Dedifferentiated amniotic fluid mesenchymal stem cell (primary cell): ENCODE data around the gene USP33.
"Not testable (repeated sequence)": the region's sequence is repeated elsewhere in the genome, so short reads cannot be mapped to it uniquely, and the experiment has no call there.

Source experiments
- DNase-seq: peaks from one replicate; pipeline ENCODE4 v3.0.0-alpha.2; 2016; ENCODE audit errors: extremely low spot score

USP33 gene

DNA sequence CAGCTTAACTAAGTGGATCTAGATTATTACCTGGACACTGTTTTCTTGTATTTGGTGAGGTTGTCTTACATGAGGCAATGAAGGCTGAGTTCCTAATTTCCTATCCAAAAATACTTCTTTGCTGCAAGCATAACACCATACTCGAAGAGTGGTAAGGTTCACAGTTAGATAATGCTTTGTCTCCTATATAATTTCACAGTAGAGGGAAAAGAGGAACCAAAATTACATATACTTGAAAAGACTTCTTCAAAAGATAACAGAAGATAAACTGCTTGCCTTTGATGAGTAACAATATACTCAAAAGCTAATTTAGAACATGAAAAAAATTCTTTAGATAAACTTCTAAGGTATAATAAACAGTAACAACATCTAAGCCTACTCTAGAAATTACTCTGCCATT is 20.4 kb downstream of the USP33 start:
- DNase-seq: no peak

DNA sequence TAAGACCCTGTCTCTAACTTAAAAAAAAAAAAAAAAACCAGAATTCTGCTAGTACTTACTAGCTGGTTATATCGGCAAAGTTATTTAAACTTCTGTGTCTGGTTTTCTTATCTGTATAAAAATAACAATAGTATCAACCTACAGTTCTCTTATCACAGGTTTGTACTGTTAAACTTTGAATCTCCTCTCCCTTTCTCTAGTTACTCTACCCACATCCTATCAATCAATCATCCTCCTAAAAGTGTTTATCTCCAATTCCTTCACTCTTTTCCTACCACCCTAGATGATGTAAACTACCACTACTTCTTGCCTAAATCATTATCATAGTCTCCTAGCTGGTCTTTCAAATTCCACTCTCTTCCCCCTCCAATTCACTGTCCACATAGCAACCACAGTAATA is 27.6 kb downstream of the USP33 start:
- DNase-seq: no peak

DNA sequence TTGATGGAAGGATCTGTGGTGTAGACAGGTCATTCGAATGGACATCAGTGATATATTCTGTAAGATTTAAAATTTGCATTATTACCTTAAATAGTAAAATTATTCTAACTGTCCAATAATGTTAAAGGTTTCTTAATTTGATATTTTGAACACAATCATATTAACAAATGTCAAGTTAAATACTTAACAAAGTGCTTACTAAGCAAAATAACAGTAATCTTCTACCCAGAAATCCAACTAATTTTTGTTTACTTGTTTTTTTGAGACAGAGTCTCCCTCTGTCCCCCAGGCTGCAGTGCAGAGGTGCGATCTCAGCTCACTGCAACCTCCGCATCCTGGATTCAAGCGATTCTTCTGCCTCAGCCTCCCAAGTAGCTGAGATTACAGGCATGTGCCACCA is 33.9 kb downstream of the USP33 start:
- DNase-seq: no peak

DNA sequence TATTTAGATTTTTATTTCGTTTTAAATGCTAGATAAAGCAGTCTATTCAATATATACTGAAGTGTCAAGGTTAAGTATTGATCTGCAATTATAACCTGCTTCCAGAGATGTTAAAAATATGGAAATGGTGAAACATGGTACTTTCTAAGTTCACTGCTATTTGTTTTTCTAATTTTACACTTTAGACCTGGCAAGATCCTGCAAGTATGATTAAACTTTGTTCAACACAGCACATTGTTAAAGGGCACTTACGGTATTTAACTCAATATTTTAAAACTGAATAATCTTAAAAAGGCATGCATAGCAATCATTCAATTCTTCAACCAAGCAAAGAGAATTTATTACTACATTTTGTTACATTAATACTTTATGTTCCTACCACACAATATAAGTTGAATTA is 41.5 kb downstream of the USP33 start:
- no peak for DNase-seq

DNA sequence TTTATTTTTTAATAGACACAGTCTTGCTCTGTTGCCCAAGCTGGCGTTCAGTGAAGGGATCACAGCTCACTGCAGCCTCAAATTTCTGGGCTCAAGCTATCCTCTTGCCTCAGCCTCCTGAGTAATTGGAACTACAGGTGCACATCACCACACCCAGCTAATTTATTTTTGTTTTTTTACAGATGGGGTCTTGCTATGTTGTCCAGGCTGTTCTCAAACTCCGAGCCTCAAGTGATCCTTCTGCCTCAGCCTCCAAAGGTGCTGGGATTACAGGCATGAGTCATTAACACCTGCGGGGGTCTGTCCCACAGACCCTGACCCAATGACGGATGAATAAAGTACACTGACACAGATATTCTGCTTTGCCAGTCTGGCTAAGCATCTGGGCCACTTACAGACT is 43.6 kb downstream of the USP33 start:
- DNase-seq: no peak

DNA sequence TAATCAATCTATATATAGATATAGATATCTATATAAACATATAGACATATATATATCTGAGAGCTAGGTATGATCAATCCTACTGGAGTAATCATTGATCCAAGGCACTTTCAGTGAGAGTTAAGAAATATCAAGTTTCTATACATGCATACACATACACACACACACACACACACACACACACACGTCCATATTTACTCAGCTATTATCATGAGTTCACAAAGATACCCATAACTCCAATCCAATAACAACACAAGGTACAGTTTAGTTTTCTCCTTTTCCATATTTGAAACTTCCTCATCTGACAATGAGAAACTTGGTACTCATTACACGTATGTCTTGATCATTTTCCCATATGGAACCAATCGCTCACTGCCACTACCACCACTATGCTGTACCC is 49.9 kb downstream of the USP33 start:
- DNase-seq: no peak

DNA sequence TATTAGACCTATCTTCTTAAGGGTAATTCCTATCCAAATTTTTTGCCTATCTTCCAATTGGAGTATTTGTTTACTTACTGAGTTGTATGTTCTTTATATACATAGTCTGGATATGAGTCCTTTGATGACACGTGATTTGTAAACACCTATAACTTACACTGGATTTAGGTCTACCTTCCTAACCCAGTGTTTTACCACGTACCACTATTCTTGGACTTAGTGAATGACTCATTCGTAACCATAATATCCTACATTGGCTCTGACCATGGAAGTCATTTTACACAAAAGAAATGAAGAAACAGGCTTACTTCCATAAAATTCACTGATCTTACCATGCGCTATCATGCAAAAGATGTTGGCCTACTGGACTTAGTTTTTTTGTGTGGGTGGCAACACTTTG is 53.3 kb downstream of the USP33 start:
- no peak for DNase-seq

DNA sequence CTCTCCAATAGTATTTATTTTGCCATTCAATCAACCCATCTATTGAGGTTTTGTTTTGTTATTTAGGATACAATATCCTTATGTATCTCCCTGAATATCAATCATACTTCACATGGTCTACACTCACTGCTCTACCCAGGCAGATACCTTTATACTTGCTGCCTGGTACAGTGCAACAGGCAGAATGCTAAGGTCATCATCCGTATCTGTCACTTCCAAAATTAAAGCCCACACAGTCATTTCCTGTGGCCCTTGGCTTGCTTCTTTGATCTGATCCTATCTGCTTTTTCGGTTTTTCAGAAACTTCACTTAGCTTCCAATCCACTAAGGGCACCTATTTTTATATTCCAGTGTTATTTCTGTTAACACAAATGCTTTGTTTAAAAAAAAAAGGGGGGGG is 54.9 kb downstream of the USP33 start:
- DNase-seq: no peak

DNA sequence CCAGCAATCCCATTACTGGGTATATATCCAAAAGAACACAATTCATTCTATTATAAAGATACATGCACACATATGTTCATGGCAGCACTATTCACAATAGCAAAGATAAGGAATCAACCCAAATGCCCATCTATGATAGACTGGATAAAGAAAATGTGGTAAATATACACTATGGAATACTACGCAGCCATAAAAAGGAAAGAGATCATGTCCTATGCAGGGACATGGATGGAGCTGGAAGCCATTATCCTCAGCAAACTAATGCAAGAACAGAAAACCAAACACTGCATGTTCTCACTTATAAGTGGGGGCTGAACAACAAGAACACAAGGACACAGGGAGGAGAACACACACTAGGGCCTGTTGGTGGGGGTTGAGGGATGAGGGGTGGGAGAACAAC is 60.0 kb downstream of the USP33 start:
- DNase-seq: not testable (repeated sequence)

DNA sequence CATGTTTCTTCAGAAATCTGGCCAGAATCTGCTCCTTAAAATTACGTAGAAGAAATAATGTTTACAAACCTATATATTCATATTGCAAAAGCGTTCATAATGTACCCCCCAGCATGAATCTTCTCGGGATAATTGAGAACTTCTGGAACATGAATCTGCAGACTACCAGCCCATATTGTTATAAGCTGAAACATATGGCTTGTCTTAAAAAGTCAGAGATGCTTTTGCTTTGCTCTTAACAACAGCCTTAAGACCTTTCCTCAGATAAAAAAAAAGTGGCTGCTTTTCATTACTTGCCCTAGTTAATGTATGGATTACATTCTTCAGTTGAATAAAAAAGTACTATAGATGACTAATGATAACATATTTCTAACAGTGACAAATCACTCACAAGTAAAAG is 62.2 kb downstream of the USP33 start:
- DNase-seq: no peak

DNA sequence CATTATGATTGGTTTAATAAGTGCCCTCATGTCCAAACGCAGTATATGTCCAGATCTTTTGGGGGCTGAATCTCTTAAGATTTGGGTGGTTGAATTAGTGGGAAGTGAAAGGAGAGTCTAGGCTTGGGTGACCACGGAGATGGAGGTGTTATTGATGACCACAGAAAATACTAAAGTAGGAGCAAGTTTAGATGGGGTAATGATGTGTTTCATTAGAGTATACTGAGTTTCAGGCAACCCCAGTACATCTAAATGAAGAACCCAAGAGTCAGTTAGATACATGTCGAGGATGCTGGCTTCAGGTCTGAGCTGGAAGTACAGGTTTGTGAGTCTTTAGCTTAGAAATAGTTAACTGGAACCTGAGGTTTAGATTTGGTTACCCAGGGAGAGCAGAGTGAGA is 70.7 kb downstream of the USP33 start:
- DNase-seq: no peak

DNA sequence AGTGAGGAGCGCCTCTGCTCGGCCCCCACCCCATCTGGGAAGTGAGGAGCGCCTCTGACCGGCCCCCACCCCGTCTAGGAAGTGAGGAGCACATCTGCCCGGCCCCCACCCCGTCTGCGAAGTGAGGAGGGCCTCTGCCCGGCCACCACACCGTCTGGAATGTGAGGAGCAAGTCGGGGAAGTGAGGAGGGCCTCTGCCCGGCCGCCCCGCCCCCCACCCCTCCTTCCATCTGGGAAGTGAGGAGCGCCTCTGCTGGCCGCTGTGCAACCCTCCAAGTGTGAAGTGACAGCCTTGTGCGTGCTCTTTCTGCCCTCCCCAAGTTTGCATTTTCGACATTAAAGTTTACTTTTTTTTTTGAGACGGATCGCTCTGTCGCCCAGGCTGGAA is 72.1 kb downstream of the USP33 start:
- no peak for DNase-seq

DNA sequence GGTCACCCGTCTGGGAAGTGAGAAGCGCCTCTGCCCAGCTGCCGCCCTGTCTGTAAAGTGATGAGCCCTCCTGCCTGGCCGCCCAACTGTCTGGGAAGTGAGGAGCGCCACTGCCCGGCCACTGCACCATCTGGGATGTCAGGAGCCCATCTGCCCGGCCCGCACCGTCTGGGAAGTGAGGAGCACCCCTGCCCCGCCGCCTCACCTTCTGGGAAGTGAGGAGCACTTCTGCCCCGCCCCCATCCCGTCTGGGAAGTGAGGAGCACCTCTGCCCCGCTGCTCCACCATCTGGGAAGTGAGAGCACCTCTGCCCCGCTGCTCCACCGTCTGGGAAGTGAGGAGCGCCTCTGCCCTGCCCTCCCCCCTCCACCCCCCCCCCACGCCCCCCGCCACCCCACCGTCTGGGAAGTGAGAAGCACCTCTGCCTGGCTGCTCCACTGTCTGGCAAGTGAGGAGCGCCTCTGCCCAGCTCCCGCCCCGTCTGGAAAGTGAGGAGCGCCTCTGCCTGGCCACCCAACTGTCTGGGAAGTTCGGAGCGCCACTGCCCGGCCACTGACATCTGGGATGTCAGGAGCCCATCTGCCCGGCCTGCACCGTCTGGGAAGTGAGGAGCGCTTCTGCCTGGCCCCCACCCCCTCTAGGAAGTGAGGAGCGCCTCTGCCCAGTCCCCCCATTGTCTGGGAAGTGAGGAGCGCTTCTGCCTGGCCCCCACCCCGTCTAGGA is 72.7 kb downstream of the USP33 start:
- DNase-seq: no peak

DNA sequence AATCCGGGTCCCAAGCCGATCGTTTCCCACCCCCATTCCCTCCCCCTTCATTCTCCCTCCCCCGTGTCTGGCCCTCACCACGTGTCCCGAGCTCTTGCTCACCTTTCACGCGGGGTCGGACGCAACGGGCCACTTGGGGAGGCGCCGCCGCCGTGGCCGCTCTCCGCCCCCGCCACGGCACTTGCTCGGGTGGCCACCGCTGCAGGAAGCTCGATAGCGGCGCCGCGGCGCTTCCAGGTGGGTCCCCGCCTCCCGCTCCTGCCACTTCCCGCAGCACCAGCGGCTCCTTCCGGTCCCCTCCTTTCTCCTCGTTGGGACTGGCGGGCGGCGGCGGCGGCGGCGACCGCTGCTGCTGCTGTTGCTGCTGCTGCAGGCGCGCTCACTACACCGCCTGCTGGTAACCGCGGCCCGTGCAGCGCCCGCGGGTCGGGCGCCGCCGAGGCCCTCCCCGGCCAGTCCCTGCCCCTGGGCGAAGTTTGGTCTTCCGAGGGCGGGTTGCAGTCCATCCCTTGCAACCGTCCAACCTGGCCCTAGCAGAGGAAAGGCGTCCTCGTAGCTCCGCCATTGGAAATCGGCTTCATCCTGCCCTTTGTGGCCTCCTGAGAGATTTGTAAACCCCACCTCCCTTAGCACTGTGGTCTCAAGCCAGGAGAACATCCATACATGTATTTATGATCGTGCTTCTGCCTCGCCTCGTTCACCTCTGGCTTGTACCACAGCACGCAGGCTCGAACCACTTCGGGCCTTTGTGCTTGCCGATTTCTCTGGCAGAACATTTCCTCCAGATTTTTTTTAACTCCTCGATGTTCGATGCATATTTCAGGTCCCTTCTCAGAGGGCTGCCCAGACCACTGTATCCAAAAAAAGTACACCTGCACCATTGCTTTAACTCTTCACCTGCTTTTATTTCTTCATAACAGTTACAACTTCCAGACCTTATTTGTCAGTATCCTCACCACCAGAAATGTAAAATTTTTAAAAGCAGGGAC is 76.2 kb downstream of the USP33 start:
- peak; percentile 86 for DNase-seq

DNA sequence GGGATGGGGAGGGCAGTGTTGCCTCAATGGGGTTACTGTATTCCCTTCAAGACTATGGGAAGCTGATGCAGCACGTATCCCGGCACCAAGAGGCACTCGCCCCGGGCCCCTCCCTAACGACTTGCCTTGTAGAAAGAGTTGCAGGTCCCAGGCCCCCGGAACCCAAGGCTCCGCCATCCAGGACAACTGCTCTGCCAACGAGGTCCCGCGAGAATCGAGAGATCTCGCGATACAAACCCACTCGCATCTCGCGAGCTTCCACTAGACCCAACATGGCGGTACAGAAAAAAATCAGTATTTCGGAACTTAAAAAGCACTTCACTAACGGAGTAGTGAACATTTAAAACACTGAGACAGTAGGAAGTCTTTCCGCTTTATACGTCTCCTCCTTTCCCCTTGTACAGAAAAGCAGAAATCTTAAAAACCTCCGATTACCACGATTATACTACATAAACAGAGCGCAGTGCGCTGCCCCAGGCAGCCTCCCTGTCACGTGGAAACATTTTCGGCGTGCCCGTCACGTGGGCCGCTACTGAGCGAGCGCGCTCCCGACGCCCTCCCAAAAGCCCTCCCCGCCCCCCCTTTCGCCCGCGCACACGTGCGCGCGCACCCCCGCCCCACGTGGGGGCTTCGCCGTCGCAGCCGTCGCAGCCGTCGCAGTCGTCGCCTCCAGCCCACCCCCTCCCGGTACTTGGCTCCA is 77.0 kb downstream of the USP33 start, which contains the start of gene ZZZ3:
ZZZ3 (minus strand) TSS at position 199 of the 700 bp plus-strand sequence. CDS start 49,304 bp downstream, outside the sequence.
- DNase-seq: peak; percentile 95

DNA sequence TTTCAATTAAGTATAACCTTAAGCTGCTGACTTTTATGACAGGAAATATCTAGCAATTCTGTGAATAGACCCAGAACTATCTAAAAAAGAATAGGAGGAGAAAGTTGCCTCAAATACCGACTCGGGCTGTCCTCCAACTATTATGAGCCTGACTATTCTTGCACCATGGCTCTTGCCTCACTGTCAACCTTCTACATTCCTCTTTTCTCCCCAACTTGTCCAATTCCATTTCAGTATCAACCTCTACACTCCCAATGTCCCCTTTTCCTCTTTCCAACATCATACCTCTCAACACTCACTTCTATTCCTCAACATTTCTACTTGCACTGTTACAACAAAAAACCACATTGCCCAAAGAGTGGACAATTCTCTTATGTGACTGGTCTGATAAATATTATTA is 79.5 kb downstream of the USP33 start:
- no peak for DNase-seq

DNA sequence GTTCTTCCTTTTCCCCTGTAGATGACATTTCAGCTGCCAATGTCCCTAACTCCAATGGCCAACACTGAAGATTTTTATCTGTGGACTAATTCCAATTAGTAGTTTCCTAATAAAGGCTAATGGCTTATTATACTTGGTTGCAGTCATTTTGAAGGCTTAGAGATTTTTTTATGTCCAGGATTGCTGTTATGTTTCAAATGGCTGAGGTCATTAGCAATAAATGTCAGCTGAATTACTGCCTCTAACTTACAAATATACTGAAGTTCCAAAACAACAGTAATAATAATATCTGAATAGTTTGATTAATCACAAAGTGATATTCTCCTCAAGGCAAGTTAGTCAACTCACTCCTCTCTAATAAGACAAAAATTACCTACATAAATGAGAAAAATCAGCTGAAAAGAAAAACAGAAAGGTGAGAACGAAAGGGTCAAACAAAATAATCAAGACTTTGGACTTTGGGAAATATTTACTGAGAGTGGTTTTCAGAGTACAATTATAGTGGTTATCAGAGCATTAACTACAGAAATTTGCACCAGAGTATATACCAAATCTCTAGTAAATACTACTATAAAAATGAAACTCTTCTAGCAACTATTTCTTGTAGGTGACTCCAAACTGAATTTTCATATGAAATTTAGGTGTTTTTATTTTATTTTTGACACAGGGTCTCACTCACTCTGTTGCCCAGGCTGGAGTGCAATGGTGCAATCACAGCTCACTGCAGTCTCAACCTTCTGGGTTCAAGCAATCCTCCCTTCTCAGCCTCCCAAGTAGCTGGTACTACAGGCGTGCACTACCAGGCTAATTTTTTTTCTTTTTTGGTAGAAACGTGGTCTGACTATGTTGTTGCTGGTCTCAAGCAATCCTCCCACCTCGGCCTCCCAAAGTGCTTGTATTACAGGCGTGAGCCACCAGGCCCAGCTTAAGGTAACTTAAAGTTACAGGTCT is 80.7 kb downstream of the USP33 start:
- no peak for DNase-seq

DNA sequence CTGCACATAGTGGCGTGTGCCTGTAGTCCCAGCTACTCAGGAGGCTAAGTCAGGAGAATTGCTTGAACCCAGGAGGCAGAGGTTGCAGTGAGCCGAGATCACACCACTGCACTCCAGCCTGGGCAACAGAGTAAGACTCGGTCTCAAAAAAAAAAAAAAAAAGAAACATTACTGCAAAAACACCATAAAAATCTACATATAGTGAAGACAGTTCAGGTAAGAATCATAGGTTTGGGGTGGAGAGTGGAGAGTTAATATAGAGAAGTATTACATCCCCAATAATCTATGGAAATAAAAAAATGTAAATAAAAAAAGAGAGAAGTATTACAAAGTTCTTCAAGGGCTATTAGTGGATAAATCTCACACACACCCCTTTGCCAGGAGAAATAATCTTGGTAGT is 84.8 kb downstream of the USP33 start:
- not testable (repeated sequence) for DNase-seq

DNA sequence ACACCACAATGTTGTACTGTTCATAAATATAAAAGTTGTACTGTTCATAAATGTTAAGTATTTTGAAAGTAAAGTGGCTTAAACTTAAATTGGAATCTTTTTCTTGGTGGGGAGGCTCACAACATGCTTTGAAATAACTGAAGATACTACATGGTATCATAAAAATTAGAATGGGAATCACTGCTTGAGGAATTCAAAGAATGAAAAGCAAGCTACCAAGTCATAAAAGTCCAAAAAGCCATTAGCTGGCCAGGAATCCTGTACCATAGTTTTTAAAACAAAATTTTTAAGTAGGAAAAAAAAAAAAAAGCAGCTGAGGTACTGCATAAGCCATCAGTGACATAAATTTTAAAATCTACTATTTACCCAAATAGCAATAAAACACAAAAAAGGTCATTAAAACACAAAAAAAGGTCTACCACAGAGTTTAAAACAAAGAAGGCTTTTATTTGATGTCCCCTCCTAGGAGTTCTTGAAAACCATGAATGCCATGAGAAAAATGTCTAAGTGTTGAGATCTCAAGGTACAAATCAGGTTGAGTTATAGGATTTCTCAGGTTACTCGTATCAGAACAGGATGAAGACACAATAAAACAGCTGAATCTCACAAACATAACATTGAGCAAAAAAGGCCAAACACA is 85.8 kb downstream of the USP33 start:
- DNase-seq: no peak

DNA sequence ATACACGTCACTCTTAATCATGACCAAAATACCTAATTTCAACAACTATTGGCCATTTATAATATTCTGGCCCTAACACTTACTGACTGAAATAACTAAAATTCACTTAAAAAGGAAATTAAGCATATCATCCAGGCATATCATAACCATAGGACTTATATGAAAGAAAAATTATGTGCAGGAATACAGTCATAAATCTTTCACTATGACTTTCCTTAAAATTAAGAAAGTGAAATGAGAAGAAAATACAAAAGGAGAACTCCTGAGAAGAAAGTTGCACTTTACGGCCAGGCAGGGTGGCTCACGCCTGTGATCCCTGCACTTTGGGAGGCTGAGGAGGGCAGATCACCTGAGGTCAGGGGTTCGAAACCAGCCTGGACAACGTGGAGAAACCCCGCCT is 86.6 kb downstream of the USP33 start:
- DNase-seq: no peak

DNA sequence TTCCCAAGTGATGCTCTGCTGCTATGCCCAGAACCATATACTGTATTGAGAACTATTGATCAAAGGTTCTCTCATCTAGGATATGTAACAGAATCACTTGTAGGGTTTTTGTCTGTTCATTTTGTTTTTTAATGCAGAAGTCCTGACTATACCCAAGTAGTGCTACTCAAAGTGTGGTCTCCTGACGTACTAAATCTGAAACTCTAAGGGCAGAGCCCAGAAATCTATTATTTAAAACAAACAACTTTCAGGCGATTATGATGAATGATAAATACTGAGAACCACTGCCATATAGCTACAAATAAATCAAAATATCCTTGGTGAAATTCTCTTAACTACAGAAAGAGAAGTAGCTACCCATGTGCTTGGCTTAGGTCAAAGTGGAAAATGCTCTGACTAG is 87.3 kb downstream of the USP33 start:
- DNase-seq: no peak
